Naive thymus-derived CD8-positive, alpha-beta T cell (primary cell): ENCODE measurements around the gene LMLN. TPM values are rescaled to one million over a fixed set of nuclear protein-coding genes. Genes with fewer than 3 reads are reported as not detected.
A peak's percentile ranks its signal among the peaks of the same experiment; 100 is the strongest.
"Not testable (repeated sequence)": the region's sequence is repeated elsewhere in the genome, so short reads cannot be mapped to it uniquely, and the experiment has no call there.

Experiments used
- ATAC-seq, 2 donors: fragments of 150-1000 bp; cut with Tn5 transposase in 1 of 2; sonication (Bioruptor Pico), chemical (Tn5 transposase) in 1 of 2; 1 replicate in 1 of 2; 2 replicates in 1 of 2; pipeline ENCODE4 v1.10.0; 2021; ENCODE audit warnings: mild to moderate bottlenecking in 2 of 2, moderate library complexity in 2 of 2
- POLR2A ChIA-PET: fragments of 350-600 bp; sonication (Branson Sonifier 250); formaldehyde crosslinking; loops from one replicate; lab custom pipeline; 2021; ENCODE audit warnings: antibody characterized with exemption; lab: Charles Lee
- DNase-seq, 10 donors: peaks; one replicate each; pipeline versions ENCODE4 v3.0.0 to v3.0.0-alpha.2; 2020 to 2022
- H3K27ac Mint-ChIP-seq, 10 donors: one replicate each; pipeline ENCODE4 v1.8.0; 2020 to 2022; ENCODE audit warnings: mild to moderate bottlenecking in 10 of 10, mixed read lengths in 10 of 10, moderate library complexity in 4 of 10, inconsistent platforms in 1 of 10
- H3K27me3 Mint-ChIP-seq, 5 donors: one replicate each; pipeline ENCODE4 v1.8.0; 2021 to 2022; ENCODE audit warnings: mixed read lengths in 5 of 5
- H3K36me3 Mint-ChIP-seq, 3 donors: one replicate each; pipeline ENCODE4 v1.8.0; 2020 to 2022; ENCODE audit warnings: mixed read lengths in 3 of 3, mild to moderate bottlenecking in 2 of 3, inconsistent platforms in 1 of 3
- H3K4me1 Mint-ChIP-seq, 4 donors: one replicate each; pipeline ENCODE4 v1.8.0; 2021 to 2022; ENCODE audit warnings: mixed read lengths in 4 of 4
- H3K4me3 Mint-ChIP-seq, 10 donors: one replicate each; pipeline ENCODE4 v1.8.0; 2020 to 2022; ENCODE audit warnings: mild to moderate bottlenecking in 10 of 10, mixed read lengths in 10 of 10, moderate library complexity in 6 of 10, inconsistent platforms in 1 of 10
- H3K9me3 Mint-ChIP-seq, 9 donors: one replicate each; pipeline ENCODE4 v1.8.0; 2020 to 2022; ENCODE audit warnings: mixed read lengths in 9 of 9, mild to moderate bottlenecking in 3 of 9, inconsistent platforms in 1 of 9, moderate library complexity in 1 of 9
- polyA plus RNA-seq, 3 donors: library from polyadenylated mRNA; unstranded; fragments of 300-500 nt; fragmentation: Illumina TruSeq; gene quantifications; one replicate each; pipeline ENCODE4 v1.2.3, GENCODE V29; 2021
- total RNA-seq, 8 experiments: library from RNA in 2 of 8; stranded (reverse) in 2 of 8; gene quantifications; one replicate each; pipeline ENCODE4 v1.2.3 and lab custom pipeline; 2021 to 2026

LMLN gene
- total RNA-seq (10 to 100 TPM; 11.0 to 13.2 TPM), polyA plus RNA-seq (1 to 10 TPM; 3.3 to 4.9 (median 3.9) TPM), total RNA-seq (lab: John Stamatoyannopoulos, UW) (5.0 to 13.1 (median 11.0) reads per million in 6 experiments)

GRCh38 chr3:197959891-197960693 is at the start of gene LMLN:
Gene LMLN (plus strand): TSS chr3:197960217. CDS start chr3:197960246, 29 bp downstream.
- Mint-ChIP-seq H3K4me3 (peak within 1 kb of the TSS; percentile 82 to 96 (median 92)), H3K9me3 (peaks cover 0 to 1% (median 0%) of the 10 kb centered on the region in 9 donors), H3K27ac (peak within 1 kb of the TSS; percentile 92 to 99 (median 96)), H3K36me3 (peaks cover 0 to 32% (median 16%) of the 10 kb centered on the region in 3 donors), H3K27me3 (no peaks in the 10 kb centered on the region), H3K4me1 (peaks cover 18 to 63% (median 60%) of the 10 kb centered on the region in 4 donors)
- POLR2A ChIA-PET: interaction anchor here (5.8 kb wide), 1 partner anchor 9 kb away, joined by 67 read pairs; the partner anchor contains the start of gene RPL35A
- ATAC-seq (peak; percentile 89 to 90), DNase-seq (peak; percentile 89 to 97 (median 95))

- Mint-ChIP-seq H3K27me3 (no peaks in the 10 kb centered on the region), H3K4me1 (no peaks in the 10 kb centered on the region), H3K27ac (no peak overlapping the region), H3K36me3 (peaks cover 0 to 11% (median 5%) of the 10 kb centered on the region in 3 donors), H3K4me3 (no peak overlapping the region), H3K9me3 (no peaks in the 10 kb centered on the region)
- ATAC-seq (no peak), DNase-seq (no peak)
- POLR2A ChIA-PET: no interaction called here
These were observed 47.1 kb upstream of the LMLN start for GRCh38 chr3:197912741-197913476.

- H3K9me3 Mint-ChIP-seq: no peaks in the 10 kb centered on the region
- H3K27ac Mint-ChIP-seq: no peak overlapping the region
- no peak for ATAC-seq
- H3K4me1 Mint-ChIP-seq: no peaks in the 10 kb centered on the region
- no peaks in the 10 kb centered on the region for H3K27me3 Mint-ChIP-seq
- peaks cover 0 to 11% (median 5%) of the 10 kb centered on the region in 3 donors for H3K36me3 Mint-ChIP-seq
- POLR2A ChIA-PET: no interaction called here
- no peak for DNase-seq
- H3K4me3 Mint-ChIP-seq: no peak overlapping the region
These were observed 46.2 kb upstream of the LMLN start for GRCh38 chr3:197913641-197914380.

GRCh38 chr3:197921429-197922275 is 38.4 kb upstream of the LMLN start:
- H3K9me3 Mint-ChIP-seq, H3K27ac Mint-ChIP-seq, H3K4me1 Mint-ChIP-seq, H3K27me3 Mint-ChIP-seq, DNase-seq, H3K4me3 Mint-ChIP-seq, POLR2A ChIA-PET, ATAC-seq: not testable (repeated sequence)
- peaks cover 8 to 28% (median 24%) of the 10 kb centered on the region in 3 donors for H3K36me3 Mint-ChIP-seq

- no peak for ATAC-seq
- peaks cover 15 to 64% (median 36%) of the 10 kb centered on the region in 3 donors for H3K36me3 Mint-ChIP-seq
- DNase-seq: no peak
- H3K27me3 Mint-ChIP-seq: no peaks in the 10 kb centered on the region
- peaks cover 0 to 2% (median 0%) of the 10 kb centered on the region in 4 donors for H3K4me1 Mint-ChIP-seq
- peaks cover 0 to 2% (median 0%) of the 10 kb centered on the region in 9 donors for H3K9me3 Mint-ChIP-seq
- H3K27ac Mint-ChIP-seq: no peak overlapping the region
- POLR2A ChIA-PET: no interaction called here
- H3K4me3 Mint-ChIP-seq: no peak overlapping the region
These were observed 33.6 kb upstream of the LMLN start for GRCh38 chr3:197926418-197926817.

- H3K27me3 Mint-ChIP-seq, H3K4me1 Mint-ChIP-seq, H3K9me3 Mint-ChIP-seq, ATAC-seq, DNase-seq, H3K4me3 Mint-ChIP-seq, H3K27ac Mint-ChIP-seq, POLR2A ChIA-PET: not testable (repeated sequence)
- H3K36me3 Mint-ChIP-seq: peaks cover 15 to 62% (median 33%) of the 10 kb centered on the region in 3 donors
These were observed 32.4 kb upstream of the LMLN start for GRCh38 chr3:197927578-197927977.

GRCh38 chr3:197936819-197937384 is 23.1 kb upstream of the LMLN start:
- H3K9me3 Mint-ChIP-seq: no peaks in the 10 kb centered on the region

GRCh38 chr3:197940745-197941384 is 19.2 kb upstream of the LMLN start:
- Mint-ChIP-seq H3K27ac (no peak overlapping the region), H3K27me3 (no peaks in the 10 kb centered on the region), H3K36me3 (peaks cover 0 to 8% (median 0%) of the 10 kb centered on the region in 3 donors), H3K4me1 (peaks cover 0 to 2% (median under 1%) of the 10 kb centered on the region in 4 donors), H3K9me3 (no peaks in the 10 kb centered on the region), H3K4me3 (no peak overlapping the region)
- ATAC-seq (no peak), DNase-seq (no peak)
- POLR2A ChIA-PET: no interaction called here

More at GRCh38 chr3:197936819-197937384, 23.1 kb upstream of the LMLN start:
- Mint-ChIP-seq H3K27ac (no peak overlapping the region), H3K27me3 (no peaks in the 10 kb centered on the region), H3K4me1 (no peaks in the 10 kb centered on the region), H3K36me3 (peaks cover 0 to 15% (median 5%) of the 10 kb centered on the region in 3 donors), H3K4me3 (no peak overlapping the region)
- POLR2A ChIA-PET: interaction anchor here (0.7 kb wide), 1 partner anchor 102 kb away, joined by 5 read pairs; no protein-coding TSS in a partner anchor
- no peak for DNase-seq
- no peak for ATAC-seq

- ATAC-seq (peak; percentile 84 to 89), DNase-seq (peak in 6 of 10 donors; percentile 11 to 61 (median 38))
- no peak overlapping the region for H3K4me3 Mint-ChIP-seq
- peaks cover 0 to 2% (median 0%) of the 10 kb centered on the region in 3 donors for H3K36me3 Mint-ChIP-seq
- no peak overlapping the region for H3K27ac Mint-ChIP-seq
- POLR2A ChIA-PET: no interaction called here
- H3K9me3 Mint-ChIP-seq: no peaks in the 10 kb centered on the region
- H3K27me3 Mint-ChIP-seq: no peaks in the 10 kb centered on the region
- H3K4me1 Mint-ChIP-seq: peaks cover 0 to 2% (median under 1%) of the 10 kb centered on the region in 4 donors
These were observed 17.0 kb upstream of the LMLN start for GRCh38 chr3:197942956-197943556.

- ATAC-seq: peak; percentile 3 to 23
- H3K27me3 Mint-ChIP-seq: no peaks in the 10 kb centered on the region
- peaks cover 7 to 40% (median 21%) of the 10 kb centered on the region in 3 donors for H3K36me3 Mint-ChIP-seq
- H3K27ac Mint-ChIP-seq: peak overlapping the region; percentile 97 to 100 (median 100)
- peaks cover 22 to 47% (median 41%) of the 10 kb centered on the region in 4 donors for H3K4me1 Mint-ChIP-seq
- no peaks in the 10 kb centered on the region for H3K9me3 Mint-ChIP-seq
- DNase-seq: no peak
- peak overlapping the region; percentile 98 to 100 (median 99) for H3K4me3 Mint-ChIP-seq
- POLR2A ChIA-PET: interaction anchor here (0.6 to 5.6 kb wide), 5 partner anchors 11 to 237 kb away, joined by 3 to 67 read pairs (median 3); partner anchors contain the start of genes LMLN and LRCH3
These were observed 10.7 kb upstream of the LMLN start for GRCh38 chr3:197949191-197949777.
